PC-9 (cell line): ENCODE measurements around the gene HELZ2. TPM values are rescaled to one million over a fixed set of nuclear protein-coding genes. Genes with fewer than 3 reads are reported as not detected.

ENCODE experiments used
- BruUV-seq: library from RNA; stranded (reverse); fragments of 400-500 nt; replicated peaks from 2 replicates; lab custom pipeline; 2021; lab: Mats Ljungman, UMichigan
- CTCF ChIA-PET: fragments of 300-600 bp; sonication (Branson Sonifier 250); formaldehyde crosslinking; loops from one replicate; lab custom pipeline; 2022; ENCODE audit warnings: antibody characterized with exemption; lab: Charles Lee
- POLR2A ChIA-PET: fragments of 300-600 bp; sonication (Branson Sonifier 250); formaldehyde crosslinking; loops from one replicate; lab custom pipeline; 2022; ENCODE audit warnings: antibody characterized with exemption; ENCODE audit not compliant: unreplicated experiment; lab: Charles Lee
- DNase-seq, 2 experiments: peaks; one replicate each; pipeline versions ENCODE4 v3.0.0 to v3.0.0-alpha.2; 2015 to 2022; ENCODE audit warnings: mixed read lengths in 1 of 2
- H2AFZ ChIP-seq: fragments of 200-600 bp; sonication (generic); 2 replicates; pipeline ENCODE4 v1.8.1; 2017; ENCODE audit warnings: antibody characterized with exemption
- H3F3A ChIP-seq: fragments of 200-600 bp; sonication (generic); 2 replicates; pipeline ENCODE4 v1.8.1; 2017; ENCODE audit warnings: antibody characterized with exemption, mild to moderate bottlenecking, low read depth; ENCODE audit not compliant: insufficient read depth
- H3K27ac ChIP-seq: fragments of 200-600 bp; sonication (generic); 2 replicates; pipeline ENCODE4 v1.6.1; 2016; ENCODE audit warnings: mixed run types
- H3K27me3 ChIP-seq: fragments of 200-600 bp; sonication (generic); 2 replicates; pipeline ENCODE4 v1.6.1; 2016; ENCODE audit warnings: low read depth, mixed run types; ENCODE audit not compliant: insufficient read depth
- H3K36me3 ChIP-seq: fragments of 200-600 bp; sonication (generic); 2 replicates; pipeline ENCODE4 v1.6.1; 2016; ENCODE audit warnings: low read depth, mixed run types
- H3K4me1 ChIP-seq: fragments of 200-600 bp; sonication (generic); replicated peaks from 2 replicates; pipeline ENCODE4 v1.6.1; 2016; ENCODE audit warnings: mixed run types; ENCODE audit not compliant: insufficient read depth
- H3K4me2 ChIP-seq: fragments of 200-600 bp; sonication (generic); 2 replicates; pipeline ENCODE4 v1.6.1; 2017; ENCODE audit warnings: mixed run types
- H3K4me3 ChIP-seq: fragments of 200-600 bp; sonication (generic); 2 replicates; pipeline ENCODE4 v1.6.1; 2016; ENCODE audit warnings: mixed run types
- H3K79me2 ChIP-seq: fragments of 200-600 bp; sonication (generic); 2 replicates; pipeline ENCODE4 v1.6.1; 2017; ENCODE audit warnings: low read depth, mixed run types
- H3K9me2 ChIP-seq: fragments of 200-600 bp; sonication (generic); 2 replicates; pipeline ENCODE4 v1.8.1; 2017; ENCODE audit warnings: mild to moderate bottlenecking; ENCODE audit not compliant: insufficient read depth
- H3K9me3 ChIP-seq: fragments of 200-600 bp; sonication (generic); 2 replicates; pipeline ENCODE4 v1.8.1; 2016; ENCODE audit warnings: low read depth; ENCODE audit not compliant: insufficient read depth
- H4K20me1 ChIP-seq: fragments of 200-600 bp; sonication (generic); 2 replicates; pipeline ENCODE4 v1.8.1; 2017; ENCODE audit not compliant: insufficient read depth
- CTCF ChIP-seq: fragments of 200-600 bp; sonication (generic); conservative IDR thresholded peaks from 2 replicates; pipeline ENCODE4 v1.6.1; 2017; ENCODE audit warnings: mixed run types, antibody characterized with exemption, mild to moderate bottlenecking, moderate library complexity
- EZH2 ChIP-seq: fragments of 200-600 bp; sonication (generic); IDR thresholded peaks from 2 replicates; pipeline ENCODE4 v1.8.0; 2017; ENCODE audit warnings: antibody characterized with exemption, low read depth
- intact Hi-C: fragments of 100-400 bp; cut with micrococcal nuclease; formaldehyde crosslinking; loops from one replicate; pipeline ENCODE4 v1.10.0; 2022; ENCODE audit not compliant: unreplicated experiment
- total RNA-seq: library from RNA; stranded (reverse); gene quantifications from 2 replicates; pipeline ENCODE4 v1.2.3, GENCODE V29; 2021

The HELZ2 gene
- total RNA-seq, 1 experiment from 2014 or later = 33.7 TPM

- no peak overlapping the region for H3K27ac ChIP-seq
- no TSS peak for BruUV-seq
- ChIA-PET POLR2A (interaction anchor here (0.7 kb wide), 1 partner anchor 145 kb away, joined by 4 read pairs; no protein-coding TSS in a partner anchor), CTCF (no interaction called here)
- H3K4me3 ChIP-seq = no peak overlapping the region
- no peaks in the 10 kb centered on the region for H3K27me3 ChIP-seq
- H3K4me2 ChIP-seq = no peak overlapping the region
- H3K36me3 ChIP-seq = peaks cover 16% of the 10 kb centered on the region
- DNase-seq = no peak
- H3K4me1 ChIP-seq = no peaks in the 10 kb centered on the region
- peaks cover 11% of the 10 kb centered on the region for H3K9me3 ChIP-seq
- no peak for TF ChIP-seq CTCF
- no peak for TF ChIP-seq EZH2
- intact Hi-C loops = no loop called here
- H3K9me2 ChIP-seq = no peaks in the 10 kb centered on the region
- H3K79me2 ChIP-seq = no peaks in the 10 kb centered on the region
- H2AFZ ChIP-seq = no peak overlapping the region
- H3F3A ChIP-seq = peaks cover 56% of the 10 kb centered on the region; the same call in 1 of the 2 replicates
- H4K20me1 ChIP-seq = no peaks in the 10 kb centered on the region; the same call in 1 of the 2 replicates
These were observed 46.9 kb downstream of the HELZ2 start for GRCh38 chr20:63527184-63527583.

- ChIA-PET CTCF (no interaction called here), POLR2A (interaction anchor here (1.0 kb wide), 1 partner anchor 8 kb away, joined by 4 read pairs; no protein-coding TSS in a partner anchor)
- no peak for DNase-seq
- H3F3A ChIP-seq = peaks cover 56% of the 10 kb centered on the region; the same call in 1 of the 2 replicates
- H3K9me3 ChIP-seq = peaks cover 11% of the 10 kb centered on the region
- no peaks in the 10 kb centered on the region; the same call in 1 of the 2 replicates for H4K20me1 ChIP-seq
- intact Hi-C loops = no loop called here
- no peak for TF ChIP-seq EZH2
- no peak for TF ChIP-seq CTCF
- no peaks in the 10 kb centered on the region for H3K9me2 ChIP-seq
- H3K79me2 ChIP-seq = peaks cover 7% of the 10 kb centered on the region
- no TSS peak for BruUV-seq
- no peaks in the 10 kb centered on the region for H3K27me3 ChIP-seq
- H3K36me3 ChIP-seq = peaks cover 18% of the 10 kb centered on the region
- H2AFZ ChIP-seq = no peak overlapping the region
- H3K4me2 ChIP-seq = no peak overlapping the region
- no peaks in the 10 kb centered on the region; the same call in 1 of the 2 replicates for H3K4me1 ChIP-seq
- no peak overlapping the region for H3K27ac ChIP-seq
- no peak overlapping the region for H3K4me3 ChIP-seq
These were observed 48.1 kb downstream of the HELZ2 start for GRCh38 chr20:63525971-63526370.

- H3K9me3 ChIP-seq = peaks cover 11% of the 10 kb centered on the region
- H3K4me1 ChIP-seq = no peaks in the 10 kb centered on the region; the same call in 1 of the 2 replicates
- H3F3A ChIP-seq = peaks cover 56% of the 10 kb centered on the region; the same call in 1 of the 2 replicates
- no peak overlapping the region for H3K4me2 ChIP-seq
- no peaks in the 10 kb centered on the region for H3K9me2 ChIP-seq
- no peak overlapping the region for H3K27ac ChIP-seq
- H3K36me3 ChIP-seq = peaks cover 18% of the 10 kb centered on the region
- peaks cover 7% of the 10 kb centered on the region for H3K79me2 ChIP-seq
- ChIA-PET POLR2A (interaction anchor here (0.7 to 1.0 kb wide), 3 partner anchors 9 to 589 kb away, joined by 3 to 14 read pairs (median 4); no protein-coding TSS in a partner anchor), CTCF (no interaction called here)
- intact Hi-C loops = no loop called here
- H3K27me3 ChIP-seq = no peaks in the 10 kb centered on the region
- H4K20me1 ChIP-seq = no peaks in the 10 kb centered on the region; the same call in 1 of the 2 replicates
- TF ChIP-seq CTCF = no peak
- no peak for TF ChIP-seq EZH2
- H3K4me3 ChIP-seq = no peak overlapping the region
- BruUV-seq = no TSS peak
- H2AFZ ChIP-seq = no peak overlapping the region
- no peak for DNase-seq
These were observed 48.9 kb downstream of the HELZ2 start for GRCh38 chr20:63525185-63525584.

Other genes starting within 250 kb of the HELZ2 start
- not detected in 2 replicates for gene CHRNA4, start 212.9 kb downstream of the HELZ2 start, total RNA-seq
- gene KCNQ2, start 101.6 kb downstream of the HELZ2 start, total RNA-seq = 0.30 TPM in 1 of 2 replicates, not detected in the other
- gene EEF1A2, start 75.2 kb downstream of the HELZ2 start, total RNA-seq = 75.2 and 90.2 TPM in 2 replicates
- gene PPDPF, start 53.5 kb downstream of the HELZ2 start, total RNA-seq = 243 and 253 TPM in 2 replicates
- gene PTK6, start 36.9 kb downstream of the HELZ2 start, total RNA-seq = 12.9 and 13.3 TPM in 2 replicates
- gene SRMS, start 26.5 kb downstream of the HELZ2 start, total RNA-seq = 1.2 TPM in 2 replicates
- gene FNDC11, start 20.1 kb downstream of the HELZ2 start, total RNA-seq = 7.7 and 10.6 TPM in 2 replicates
- 18.9 and 19.3 TPM in 2 replicates for gene GMEB2, start 52.9 kb upstream of the HELZ2 start, total RNA-seq
- gene STMN3, start 79.2 kb upstream of the HELZ2 start, total RNA-seq = 24.3 and 24.4 TPM in 2 replicates
- 36.0 and 37.4 TPM in 2 replicates for gene RTEL1, start 84.1 kb upstream of the HELZ2 start, total RNA-seq
- gene TNFRSF6B, start 122.4 kb upstream of the HELZ2 start, total RNA-seq = not detected in 2 replicates
- 59.1 and 71.1 TPM in 2 replicates for gene ARFRP1, start 133.7 kb upstream of the HELZ2 start, total RNA-seq
- gene ZGPAT, start 133.8 kb upstream of the HELZ2 start, total RNA-seq = 27.2 and 31.4 TPM in 2 replicates
- gene LIME1, start 162.4 kb upstream of the HELZ2 start, total RNA-seq = 18.7 and 24.8 TPM in 2 replicates
- 167 and 233 TPM in 2 replicates for gene SLC2A4RG, start 165.5 kb upstream of the HELZ2 start, total RNA-seq